Epidermal melanocyte (primary cell): Measurements from ENCODE around the gene SLC5A6.

Source experiments
- DNase-seq: peaks from one replicate; pipeline ENCODE4 v3.0.0; 2011; ENCODE audit warnings: low spot score; ENCODE audit not compliant: insufficient read length

SLC5A6 gene

DNA sequence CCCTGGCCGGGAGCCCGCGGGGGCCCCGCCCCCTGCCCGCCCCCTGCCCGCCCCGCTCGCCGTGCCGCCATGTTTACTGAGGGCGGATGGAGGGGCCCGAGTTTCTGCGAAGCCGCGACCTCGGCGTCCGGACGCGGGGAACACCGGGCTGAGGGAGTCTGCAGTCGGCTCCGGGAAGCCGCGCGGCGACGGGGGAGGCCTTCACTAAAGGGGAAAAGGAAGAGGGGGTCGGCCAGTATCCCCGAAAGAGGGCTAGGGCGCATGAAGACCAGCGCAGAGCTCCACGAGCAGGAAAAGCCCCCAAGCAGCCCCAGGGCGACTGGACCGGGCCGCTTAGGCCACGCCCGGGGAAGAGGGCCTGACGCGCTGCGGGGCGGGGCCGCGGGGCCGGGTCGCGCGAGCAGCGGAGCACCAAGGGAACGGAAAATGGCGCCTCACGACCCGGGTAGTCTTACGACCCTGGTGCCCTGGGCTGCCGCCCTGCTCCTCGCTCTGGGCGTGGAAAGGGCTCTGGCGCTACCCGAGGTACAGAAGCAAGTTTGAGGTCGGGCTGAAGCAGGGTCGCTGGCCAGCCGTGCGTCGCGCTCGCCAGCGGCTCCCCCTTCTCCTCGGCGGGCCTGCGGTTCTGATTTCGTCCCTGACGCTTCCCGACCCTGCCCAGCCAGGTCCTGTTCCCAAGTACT is at the start of gene SLC5A6, which contains the start of gene ATRAID:
Gene SLC5A6, minus strand, starts transcription at position 326 of the 683 bp plus-strand sequence. CDS start 4,618 bp downstream, outside the sequence.
Gene ATRAID, plus strand, starts transcription at position 99 of the 683 bp plus-strand sequence. Its CDS starts 328 bp downstream, at position 427.
- peak; percentile 98 for DNase-seq

DNA sequence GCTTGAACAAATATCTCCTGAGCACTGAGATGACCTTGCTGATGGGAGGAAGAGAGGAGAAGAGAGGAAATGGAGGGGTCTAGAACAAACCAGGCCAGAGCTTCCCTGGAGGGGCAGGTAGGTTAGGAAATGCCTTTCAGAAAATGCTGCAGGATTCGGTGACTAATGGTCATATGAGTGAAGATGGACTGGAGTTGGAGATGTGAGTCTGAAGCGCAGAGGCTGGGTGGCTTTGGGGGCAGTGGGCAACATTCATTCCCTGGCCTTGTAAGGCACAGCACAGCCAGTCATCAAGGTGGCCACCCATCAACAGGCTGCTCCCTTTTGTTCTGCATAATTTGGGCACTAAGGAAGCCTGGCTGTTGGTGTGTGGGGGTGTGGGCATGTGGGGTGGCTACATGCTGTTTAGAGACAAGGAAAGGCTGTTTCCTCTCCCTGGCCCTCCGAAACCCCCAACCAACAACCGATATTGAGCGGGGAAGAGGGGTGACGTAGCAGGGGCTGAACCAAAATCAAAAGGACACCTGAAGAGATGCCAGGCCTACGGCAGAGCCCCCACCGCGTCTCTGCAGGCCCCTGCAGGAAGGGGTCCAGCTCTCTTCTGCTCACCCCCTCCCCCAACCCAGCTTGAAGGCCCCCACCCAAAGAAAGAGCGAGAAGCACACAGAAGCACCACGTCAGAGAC is 49.3 kb upstream of the SLC5A6 start:
- DNase-seq, result no peak

DNA sequence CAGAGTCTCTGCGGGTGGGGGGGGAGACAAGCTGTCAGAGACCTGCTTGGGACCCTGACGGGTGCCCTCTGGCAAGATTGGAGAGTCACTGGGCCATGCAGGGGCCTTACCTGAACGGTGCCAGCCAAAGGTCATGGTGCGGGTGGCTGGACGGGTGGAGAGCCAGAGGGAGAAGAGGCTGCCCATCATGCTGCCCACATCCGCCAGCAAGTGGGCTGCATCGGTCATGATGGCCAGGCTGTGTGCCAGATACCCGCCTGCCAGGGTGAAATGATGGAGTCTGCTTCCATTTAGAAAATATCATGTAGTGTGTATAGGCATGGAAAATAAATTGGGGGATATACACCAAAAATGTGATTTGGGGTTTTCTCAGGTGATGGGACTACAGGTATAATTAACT is 46.0 kb upstream of the SLC5A6 start:
- no peak for DNase-seq

DNA sequence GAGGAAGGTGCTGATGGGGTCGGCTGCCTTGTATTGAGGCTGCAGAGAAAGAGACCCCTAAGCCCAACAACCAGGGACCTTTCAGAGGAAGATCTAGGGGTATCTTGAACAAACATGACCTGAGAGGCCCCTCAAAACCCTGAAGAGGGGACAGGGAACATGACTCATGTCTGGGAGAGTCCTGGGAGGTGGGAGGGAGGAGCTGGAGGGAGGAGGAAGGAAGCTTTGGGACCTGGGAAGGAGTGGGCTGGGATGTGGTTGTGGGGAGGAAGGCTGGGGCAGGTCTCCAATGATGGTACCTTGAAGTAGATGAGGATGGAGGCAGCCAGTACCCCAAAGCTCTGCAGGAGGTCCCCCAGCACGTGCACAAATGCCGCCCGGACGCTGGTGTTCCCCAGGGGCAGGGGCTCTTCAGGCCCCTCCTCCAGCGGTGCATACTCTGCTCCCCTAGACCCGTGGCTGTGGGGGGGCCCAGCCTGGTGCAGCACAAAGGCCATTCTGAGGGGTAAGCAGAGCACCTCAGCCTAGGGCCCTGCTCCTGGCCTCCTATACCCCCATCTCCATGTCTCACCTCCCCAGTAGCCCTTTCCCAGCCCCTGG is 44.9 kb upstream of the SLC5A6 start:
- no peak for DNase-seq

DNA sequence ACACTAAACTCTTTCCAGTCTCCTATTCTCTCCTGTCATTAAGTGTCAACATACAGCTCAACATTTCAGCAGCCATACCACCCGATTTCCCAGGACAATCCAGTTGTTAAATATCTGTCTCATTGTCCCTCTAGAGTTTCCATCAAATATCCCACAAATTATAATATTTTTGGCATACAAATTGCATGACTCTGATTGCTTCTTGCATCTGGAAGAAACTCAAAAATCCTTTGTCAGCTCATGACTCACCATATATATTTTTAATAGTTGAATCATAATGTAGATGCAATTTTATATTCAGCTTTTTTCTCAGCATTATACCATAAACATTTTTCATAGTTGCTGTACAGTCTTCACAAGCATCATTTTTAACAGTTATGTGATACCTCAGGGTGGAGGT is 43.6 kb upstream of the SLC5A6 start:
- no peak for DNase-seq

DNA sequence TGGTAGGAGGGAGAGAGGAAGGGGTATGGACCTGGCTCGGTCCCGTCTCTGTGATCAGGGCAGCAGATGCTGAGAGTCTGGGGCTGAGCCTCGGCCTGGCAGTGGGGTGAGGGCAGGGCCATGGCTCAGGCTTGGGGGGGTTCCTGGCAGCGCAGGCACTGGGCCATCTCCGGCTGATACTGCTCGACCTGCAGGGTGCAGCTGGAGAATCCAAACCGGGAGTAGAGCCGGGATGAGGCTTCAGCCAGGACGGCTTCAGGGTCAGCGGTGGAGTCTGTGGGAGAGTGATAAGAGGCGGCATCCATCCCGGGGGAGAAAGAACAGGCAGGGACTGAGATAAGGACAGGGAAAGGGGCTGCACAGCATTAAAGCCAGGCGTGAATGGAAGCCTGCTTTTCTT is 43.1 kb upstream of the SLC5A6 start:
- DNase-seq, result no peak

DNA sequence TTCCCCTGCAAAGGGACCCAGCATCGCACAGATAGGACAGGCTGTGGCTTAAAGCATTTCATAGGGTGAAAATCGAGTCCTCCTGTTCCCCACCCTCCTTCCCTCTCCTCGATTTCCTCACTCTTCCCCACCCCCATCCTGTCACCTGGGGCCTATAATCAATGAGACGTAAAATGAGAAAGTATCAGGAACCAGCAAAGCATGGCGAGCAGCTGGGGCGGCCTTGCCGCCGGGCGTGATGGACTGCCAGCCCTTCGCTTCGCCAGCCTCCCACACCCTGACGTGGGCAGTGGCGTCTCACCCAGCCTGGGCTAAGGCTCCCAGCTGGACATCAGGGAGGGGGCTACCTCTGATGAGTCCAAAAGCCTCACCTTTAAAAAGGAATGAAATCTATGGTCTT is 39.7 kb upstream of the SLC5A6 start:
- DNase-seq, result no peak

DNA sequence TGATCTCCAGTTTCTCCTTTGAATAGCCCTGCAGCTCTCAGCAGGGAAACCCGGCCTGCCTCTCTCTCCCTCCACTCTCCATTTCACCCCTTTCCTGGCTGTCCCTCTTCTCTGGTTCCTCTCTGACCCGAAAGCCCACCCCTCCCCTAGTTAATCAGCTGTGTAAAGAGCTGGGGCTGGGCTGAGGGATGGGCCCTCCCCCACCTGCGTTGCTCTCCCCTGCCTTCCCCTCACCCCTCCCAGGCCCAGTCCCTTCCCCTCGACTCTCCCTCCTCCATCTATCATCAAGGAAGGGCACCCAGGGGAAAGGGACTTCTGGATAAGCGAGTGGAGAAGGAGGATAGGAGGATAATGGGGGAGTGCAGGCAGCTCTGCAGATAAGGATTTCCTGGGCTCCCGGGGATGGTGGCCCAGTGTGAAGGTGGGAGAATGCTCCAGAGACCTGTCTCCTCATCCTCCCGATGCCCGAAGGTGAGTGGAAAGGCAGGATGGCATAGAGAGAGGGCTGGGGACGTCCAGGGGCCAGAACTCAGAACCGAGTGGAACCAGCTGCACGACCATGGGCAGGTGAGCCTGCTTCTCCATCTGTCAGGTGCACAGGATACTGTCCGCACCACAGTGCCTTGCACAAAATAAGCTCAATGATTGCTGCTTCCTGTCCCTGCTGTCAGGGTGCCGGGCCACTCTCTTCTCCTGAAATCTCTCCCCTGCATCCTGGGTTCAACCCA is 38.7 kb upstream of the SLC5A6 start:
- no peak for DNase-seq

DNA sequence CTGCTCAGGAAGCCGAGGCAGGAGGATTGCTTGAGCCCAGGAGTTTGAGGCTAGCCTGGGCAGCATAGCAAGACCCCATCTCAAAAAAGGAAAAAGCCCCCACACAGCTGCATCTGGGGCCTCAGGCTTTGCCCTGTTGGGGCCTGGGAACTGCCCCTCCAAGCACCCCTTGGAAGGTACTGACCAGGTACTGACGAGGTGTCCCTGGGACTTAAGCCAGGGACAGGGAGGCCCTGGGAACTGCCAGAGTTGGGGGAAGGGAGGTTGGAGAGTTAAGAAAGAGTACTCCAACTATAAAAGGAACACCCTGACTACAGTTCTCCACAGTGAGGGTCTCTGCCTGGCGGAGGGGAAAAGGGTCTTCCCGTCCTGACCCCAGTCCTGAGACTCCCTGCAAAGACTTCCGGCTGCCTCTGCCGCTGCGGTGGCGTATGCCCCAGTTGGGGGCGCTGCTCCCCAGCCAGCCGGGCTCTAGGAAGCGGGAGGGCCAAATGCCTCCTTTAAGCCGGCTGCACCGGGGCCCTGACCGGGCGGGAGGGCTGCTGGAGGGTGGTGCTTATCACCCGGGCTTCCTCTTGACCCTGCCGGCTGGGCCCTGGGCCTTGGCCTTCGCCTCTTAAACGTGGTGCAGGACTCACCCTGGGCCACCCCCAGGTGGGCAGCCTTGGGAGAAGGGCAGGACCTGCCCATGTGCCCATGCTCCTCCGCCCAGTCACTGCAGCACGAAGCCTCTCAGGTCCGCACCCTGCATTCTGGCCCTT is 38.0 kb upstream of the SLC5A6 start:
- peak; percentile 57 for DNase-seq

DNA sequence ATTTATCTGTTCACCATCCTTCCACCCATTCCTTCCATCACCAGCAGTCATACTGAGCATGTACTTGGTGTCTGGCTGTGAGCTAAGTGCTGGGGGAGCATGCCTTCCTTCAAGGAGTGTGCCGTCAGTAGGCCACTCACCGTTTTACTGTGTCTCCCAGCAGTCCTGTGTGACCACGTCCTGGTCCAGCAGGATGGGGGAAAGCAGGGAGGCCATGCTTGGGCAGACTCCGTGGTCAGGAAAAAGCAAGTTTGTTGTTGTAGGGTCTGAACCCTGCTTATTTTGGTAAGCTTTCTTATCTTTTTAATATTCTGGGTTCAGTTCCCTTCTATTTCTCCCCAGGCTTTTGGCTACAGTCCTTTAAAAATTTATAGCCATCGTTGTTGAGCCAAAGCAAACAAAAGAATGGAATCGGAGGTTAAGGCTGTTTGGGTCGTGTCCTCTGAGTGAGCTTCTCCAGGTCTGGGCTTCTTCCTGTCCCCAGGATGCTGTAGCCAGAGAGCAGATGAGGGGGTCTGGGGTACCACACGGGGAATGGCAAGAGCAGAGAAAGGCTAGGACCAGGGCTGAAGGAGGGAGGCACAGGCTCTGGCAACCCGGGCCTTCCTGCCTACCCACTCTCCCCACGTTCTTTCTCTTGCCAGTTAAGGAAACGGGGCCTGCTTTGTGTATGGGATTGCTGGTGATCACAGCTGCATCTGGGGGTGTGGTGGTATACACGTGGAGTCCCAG is 37.3 kb upstream of the SLC5A6 start:
- DNase-seq, result no peak

DNA sequence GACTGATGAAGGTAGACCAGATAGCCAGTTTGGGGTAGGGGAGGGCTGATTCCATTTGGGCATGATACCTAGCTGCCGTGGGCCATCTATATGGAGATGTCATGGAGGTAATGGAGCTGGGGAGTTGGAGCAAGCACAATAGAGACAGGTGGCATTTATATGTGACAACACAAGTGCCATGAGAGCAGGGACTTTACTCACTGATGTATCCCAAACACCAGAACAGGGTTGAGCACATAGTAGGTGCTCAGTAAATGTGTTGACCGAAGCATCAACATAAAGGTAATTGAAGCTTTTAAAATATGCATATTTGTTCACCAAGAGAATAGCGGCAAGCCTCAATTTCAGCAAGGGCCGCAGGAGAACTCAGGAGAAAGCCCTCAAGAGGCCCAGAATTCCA is 35.8 kb upstream of the SLC5A6 start:
- no peak for DNase-seq

DNA sequence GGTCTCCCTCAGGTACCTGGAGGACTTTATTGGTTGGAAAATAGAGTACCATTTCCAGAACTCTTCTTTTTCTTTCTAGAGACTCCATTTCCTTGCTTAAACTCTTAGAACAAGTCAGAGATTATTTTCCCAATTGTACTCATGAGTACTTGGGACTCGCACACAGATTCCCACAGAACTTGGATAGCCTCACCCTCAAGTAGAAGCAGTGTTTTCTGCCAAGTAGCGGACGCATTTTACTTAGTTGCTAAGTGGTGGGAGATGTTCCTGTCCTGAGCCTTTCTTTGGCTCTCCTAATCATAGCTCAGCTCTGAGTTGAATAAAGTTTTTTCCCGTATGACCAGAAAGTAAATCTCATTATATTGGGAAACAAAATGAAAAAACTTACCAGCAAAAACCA is 33.6 kb upstream of the SLC5A6 start:
- no peak for DNase-seq

DNA sequence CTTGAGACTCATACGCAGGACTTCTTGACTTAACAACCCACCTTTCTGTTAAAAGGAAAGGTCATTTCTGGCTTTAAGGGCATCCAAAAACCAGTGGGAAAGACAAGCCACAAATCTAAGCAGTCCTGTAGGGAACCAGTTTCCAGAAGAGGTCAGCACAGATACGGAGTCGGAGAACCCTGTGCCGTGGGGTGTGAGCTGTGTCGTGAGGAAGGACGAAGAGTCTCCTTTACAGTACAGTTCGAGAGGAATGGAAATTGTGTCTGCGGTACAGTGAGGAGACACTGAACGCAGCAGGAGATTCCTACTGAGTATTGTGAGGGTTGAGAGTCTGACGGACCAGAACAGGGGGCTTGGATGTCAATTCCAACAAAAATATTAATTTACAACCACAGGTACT is 33.0 kb upstream of the SLC5A6 start:
- DNase-seq, result no peak

DNA sequence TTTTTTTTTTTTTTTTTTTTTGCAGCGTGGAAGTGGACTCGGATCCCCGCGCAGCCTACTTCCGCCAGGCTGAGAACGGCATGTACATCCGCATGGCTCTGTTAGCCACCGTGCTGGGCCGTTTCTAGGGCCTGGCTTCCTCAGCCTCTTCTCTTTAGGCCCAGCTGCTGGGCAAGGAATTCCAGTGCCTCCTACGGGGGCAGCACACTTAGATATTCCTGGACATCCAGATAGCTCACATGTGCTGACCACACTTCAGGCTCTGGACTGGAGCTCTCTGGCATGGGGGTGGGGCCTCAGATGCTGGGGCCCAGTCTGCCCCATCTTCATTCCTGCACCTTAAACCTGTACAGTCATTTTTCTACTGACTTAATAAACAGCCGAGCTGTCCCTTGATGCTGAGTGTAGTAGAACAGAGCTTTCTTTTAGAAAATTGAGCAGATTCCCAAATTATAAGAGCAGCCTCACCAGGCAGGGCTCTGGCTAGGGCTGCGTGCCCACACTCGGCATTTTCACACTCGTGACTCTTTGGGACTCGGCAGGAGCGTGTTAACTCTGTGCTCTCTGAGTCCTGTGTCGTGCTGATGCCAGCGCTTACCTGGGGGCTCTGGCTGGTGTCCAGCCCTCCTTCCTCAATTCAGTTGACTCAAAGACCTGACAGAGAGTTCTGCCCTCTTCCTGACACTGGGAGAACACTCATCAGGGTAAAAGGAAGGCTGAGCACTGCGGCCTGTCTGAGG is 31.5 kb upstream of the SLC5A6 start:
- no peak for DNase-seq

DNA sequence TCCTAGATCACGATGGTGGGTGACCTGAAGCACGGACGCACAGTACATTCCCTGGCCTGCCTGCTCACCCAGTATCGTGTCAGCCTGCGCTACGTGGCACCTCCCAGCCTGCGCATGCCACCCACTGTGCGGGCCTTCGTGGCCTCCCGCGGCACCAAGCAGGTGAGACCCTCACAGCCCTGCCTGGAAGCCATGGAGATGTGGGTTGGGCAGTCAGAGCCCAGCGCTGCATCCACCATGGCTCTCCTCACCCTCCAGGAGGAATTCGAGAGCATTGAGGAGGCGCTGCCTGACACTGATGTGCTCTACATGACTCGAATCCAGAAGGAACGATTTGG is 30.5 kb upstream of the SLC5A6 start:
- no peak for DNase-seq

DNA sequence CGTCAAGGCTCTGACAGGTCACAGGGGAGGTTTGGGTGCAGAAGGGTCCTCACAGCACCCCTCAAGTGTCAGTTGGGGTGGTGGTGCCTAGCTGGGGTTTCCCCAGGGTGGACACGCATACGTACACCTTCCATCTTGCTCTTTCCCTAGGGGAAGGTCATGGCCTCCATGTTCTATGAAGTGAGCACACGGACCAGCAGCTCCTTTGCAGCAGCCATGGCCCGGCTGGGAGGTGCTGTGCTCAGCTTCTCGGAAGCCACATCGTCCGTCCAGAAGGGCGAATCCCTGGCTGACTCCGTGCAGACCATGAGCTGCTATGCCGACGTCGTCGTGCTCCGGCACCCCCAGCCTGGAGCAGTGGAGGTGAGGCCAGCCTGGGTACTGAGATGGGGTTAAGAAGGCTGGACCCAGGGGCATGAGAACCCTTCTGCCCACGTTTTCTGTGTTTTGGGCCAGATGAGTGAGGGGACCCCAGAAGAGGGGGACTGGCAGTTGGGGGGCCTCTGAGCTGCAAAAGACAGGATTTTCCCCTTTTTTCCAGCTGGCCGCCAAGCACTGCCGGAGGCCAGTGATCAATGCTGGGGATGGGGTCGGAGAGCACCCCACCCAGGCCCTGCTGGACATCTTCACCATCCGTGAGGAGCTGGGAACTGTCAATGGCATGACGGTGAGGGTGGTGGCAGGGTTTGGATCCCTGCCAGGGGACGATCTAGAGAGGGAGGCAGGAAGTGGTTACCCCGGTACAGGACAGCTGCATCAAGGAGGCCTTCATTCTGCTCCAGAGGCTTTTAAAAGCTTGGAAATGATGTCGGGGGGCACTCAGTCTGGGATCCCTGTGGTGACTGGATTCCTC is 29.9 kb upstream of the SLC5A6 start:
- DNase-seq, result no peak

DNA sequence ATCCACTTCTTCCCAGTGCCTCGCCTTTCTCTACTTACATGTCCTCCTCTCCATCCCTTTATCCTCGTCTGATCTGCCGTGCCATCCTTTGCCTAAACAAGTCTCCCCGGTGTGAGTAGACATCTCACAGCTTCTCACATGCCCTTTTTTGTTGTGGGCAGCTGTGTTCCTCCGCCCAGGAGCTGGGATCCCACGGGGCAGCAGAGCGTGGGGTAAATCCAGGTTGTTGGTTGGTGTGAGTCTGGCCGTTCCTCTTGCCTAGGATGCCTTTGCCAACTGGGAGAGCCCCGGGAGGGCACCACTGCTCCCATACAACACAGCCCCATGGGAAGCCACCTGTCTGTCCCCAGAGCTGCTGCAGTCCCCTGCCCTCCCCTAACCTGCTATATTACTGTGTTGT is 28.3 kb upstream of the SLC5A6 start:
- DNase-seq, result no peak

DNA sequence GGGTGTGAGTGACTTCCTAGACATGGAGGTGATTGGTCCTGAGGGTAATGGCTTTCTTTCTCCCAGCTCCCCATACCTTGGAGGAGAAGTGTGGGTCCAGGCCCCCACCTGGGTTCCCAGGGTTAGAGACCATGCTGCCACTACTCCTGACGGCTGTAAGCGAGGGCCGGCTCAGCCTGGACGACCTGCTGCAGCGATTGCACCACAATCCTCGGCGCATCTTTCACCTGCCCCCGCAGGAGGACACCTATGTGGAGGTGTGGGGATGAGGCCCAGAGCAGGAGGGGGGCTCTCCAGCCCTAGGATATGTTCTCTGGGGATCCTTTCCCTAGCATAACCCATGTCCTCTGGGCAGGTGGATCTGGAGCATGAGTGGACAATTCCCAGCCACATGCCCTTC is 26.9 kb upstream of the SLC5A6 start:
- no peak for DNase-seq

DNA sequence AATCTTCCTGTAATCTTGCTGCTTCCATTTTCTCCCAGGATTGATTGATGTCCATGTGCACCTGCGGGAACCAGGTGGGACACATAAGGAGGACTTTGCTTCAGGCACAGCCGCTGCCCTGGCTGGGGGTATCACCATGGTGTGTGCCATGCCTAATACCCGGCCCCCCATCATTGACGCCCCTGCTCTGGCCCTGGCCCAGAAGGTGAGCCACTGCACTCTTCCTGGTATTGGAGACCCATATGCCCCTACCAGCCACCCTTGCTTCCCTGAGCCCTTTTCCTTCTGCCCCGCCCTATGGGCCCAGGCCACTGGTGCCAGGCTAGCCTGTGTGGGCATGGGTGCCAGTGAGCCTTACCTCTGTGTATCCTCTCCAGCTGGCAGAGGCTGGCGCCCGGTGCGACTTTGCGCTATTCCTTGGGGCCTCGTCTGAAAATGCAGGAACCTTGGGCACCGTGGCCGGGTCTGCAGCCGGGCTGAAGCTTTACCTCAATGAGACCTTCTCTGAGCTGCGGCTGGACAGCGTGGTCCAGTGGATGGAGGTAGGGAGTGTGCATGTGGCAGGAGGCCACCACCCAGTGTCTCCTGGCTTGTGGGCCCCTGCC is 25.4 kb upstream of the SLC5A6 start:
- no peak for DNase-seq
